GM12891 (cell line): Measurements from ENCODE around the gene ZCCHC7.
"Not testable (repeated sequence)": the region's sequence is repeated elsewhere in the genome, so short reads cannot be mapped to it uniquely, and the experiment has no call there.

Experiments
- PAX5 ChIP-seq: IDR thresholded peaks from 2 replicates; pipeline ENCODE4 v1.6.1; 2011; ENCODE audit warnings: low read length, moderate library complexity, mild to moderate bottlenecking; ENCODE audit not compliant: insufficient read depth, severe bottlenecking
- POLR2A ChIP-seq: IDR thresholded peaks from 2 replicates; pipeline ENCODE4 v1.6.1; 2011; ENCODE audit warnings: low read depth, low read length, control low read depth
- POLR2AphosphoS5 ChIP-seq: IDR thresholded peaks from 2 replicates; pipeline ENCODE4 v1.6.1; 2011; ENCODE audit warnings: low read depth, low read length, control low read depth
- SPI1 ChIP-seq: IDR thresholded peaks from 2 replicates; pipeline ENCODE4 v1.6.1; 2011; ENCODE audit warnings: low read depth, low read length, control low read depth
- TAF1 ChIP-seq: IDR thresholded peaks from 2 replicates; pipeline ENCODE4 v1.6.1; 2011; ENCODE audit warnings: low read depth, low read length, control low read depth

GRCh38 chr9:37114442-37114841 is 5.9 kb upstream of the ZCCHC7 start:
- not testable (repeated sequence) for TF ChIP-seq POLR2A, SPI1, POLR2AphosphoS5, TAF1, PAX5
